ENCODE measurements around the gene PLA2G4E.

DNA sequence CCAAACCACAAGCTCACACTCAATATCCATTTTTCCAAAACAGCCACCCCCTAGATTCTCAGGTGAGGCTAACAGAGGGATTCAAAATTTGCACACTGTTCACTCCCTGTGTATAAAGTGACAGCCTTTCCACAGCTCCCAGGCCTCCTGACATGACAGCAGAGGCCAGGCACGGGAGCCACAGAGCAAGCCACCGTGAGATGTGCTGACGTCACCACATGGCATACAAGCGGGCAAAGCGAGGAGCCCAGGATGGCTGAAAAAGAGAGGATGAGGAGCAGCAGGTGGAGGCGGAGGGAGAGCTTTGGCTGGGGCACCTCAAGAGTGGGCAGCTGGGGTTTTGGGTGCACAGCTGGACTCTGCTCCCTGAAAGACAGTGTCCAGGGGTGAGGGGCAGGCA lies 75.6 kb downstream of the PLA2G4E start:
- TF ChIP-seq CTCF (conservative IDR thresholded peaks at IDR 0.05) (no peak), EZH2 (IDR thresholded peaks at IDR 0.05; ENCODE audit: low read depth) (no peak)

Measured in PC-9 (cell line).